Mesendoderm (in vitro differentiated cells): ENCODE results near the gene CST11.

Source experiments
- DNase-seq: peaks from one replicate; pipeline ENCODE4 v3.0.0; 2013
- H2AK5ac ChIP-seq: 2 replicates; pipeline ENCODE4 v1.6.1; 2013; ENCODE audit warnings: low read length, inconsistent platforms
- H2BK120ac ChIP-seq: 2 replicates; pipeline ENCODE4 v1.6.1; 2013; ENCODE audit warnings: low read depth, mild to moderate bottlenecking, low read length, moderate library complexity, mixed read lengths
- H2BK15ac ChIP-seq: replicated peaks from 2 replicates; pipeline ENCODE4 v1.6.1; 2013; ENCODE audit warnings: low read depth, mild to moderate bottlenecking, moderate library complexity
- H2BK5ac ChIP-seq: 2 replicates; pipeline ENCODE4 v1.6.1; 2013; ENCODE audit warnings: low read length, inconsistent platforms
- H3K18ac ChIP-seq: 2 replicates; pipeline ENCODE4 v1.6.1; 2013; ENCODE audit warnings: mild to moderate bottlenecking, low read length, mixed read lengths
- H3K23ac ChIP-seq: one replicate; pipeline ENCODE4 v1.6.1; 2013; ENCODE audit warnings: low read length
- H3K27ac ChIP-seq: 2 replicates; pipeline ENCODE4 v1.5.1; 2013; ENCODE audit warnings: low read depth, mild to moderate bottlenecking, inconsistent platforms, low read length, moderate library complexity
- H3K27me3 ChIP-seq: 2 replicates; pipeline ENCODE4 v1.6.1; 2013; ENCODE audit warnings: low read length, control low read depth, mild to moderate bottlenecking, inconsistent platforms; ENCODE audit not compliant: insufficient read depth, poor library complexity
- H3K36me3 ChIP-seq: 2 replicates; pipeline ENCODE4 v1.6.1; 2013; ENCODE audit warnings: low read length, inconsistent platforms; ENCODE audit not compliant: control insufficient read depth, insufficient read depth
- H3K4ac ChIP-seq: one replicate; pipeline ENCODE4 v1.6.1; 2013; ENCODE audit warnings: low read depth, mild to moderate bottlenecking, low read length, moderate library complexity
- H3K4me1 ChIP-seq: 2 replicates; pipeline ENCODE4 v1.6.1; 2013; ENCODE audit warnings: low read depth, low read length, inconsistent platforms; ENCODE audit not compliant: control insufficient read depth
- H3K4me2 ChIP-seq: 2 replicates; pipeline ENCODE4 v1.6.1; 2013; ENCODE audit warnings: low read length
- H3K4me3 ChIP-seq: 2 replicates; pipeline ENCODE4 v1.5.1; 2013; ENCODE audit warnings: mild to moderate bottlenecking, low read length
- H3K56ac ChIP-seq: one replicate; pipeline ENCODE4 v1.6.1; 2013; ENCODE audit warnings: low read length
- H3K79me1 ChIP-seq: 2 replicates; pipeline ENCODE4 v1.6.1; 2013; ENCODE audit warnings: low read length, inconsistent platforms
- H3K79me2 ChIP-seq: 2 replicates; pipeline ENCODE4 v1.6.1; 2013; ENCODE audit warnings: mild to moderate bottlenecking, low read length; ENCODE audit not compliant: control insufficient read depth, insufficient read depth
- H3K9ac ChIP-seq: 2 replicates; pipeline ENCODE4 v1.6.1; 2013; ENCODE audit warnings: low read length, inconsistent platforms
- H4K5ac ChIP-seq: one replicate; pipeline ENCODE4 v1.6.1; 2013; ENCODE audit warnings: low read length
- H4K8ac ChIP-seq: one replicate; pipeline ENCODE4 v1.6.1; 2013; ENCODE audit warnings: low read depth, mild to moderate bottlenecking, control low read depth, low read length, moderate library complexity
- WGBS: extraction: QIAGEN DNeasy Blood & Tissue Kit; methylation state at CpG from one replicate; pipeline ENCODE4 v1.1.7; 2013; ENCODE audit warnings: low lambda C conversion rate, missing lambda C conversion rate; ENCODE audit not compliant: insufficient coverage; ENCODE audit errors: extremely low coverage; 5-methylcytosine and 5-hydroxymethylcytosine counted together

CST11 gene

DNA sequence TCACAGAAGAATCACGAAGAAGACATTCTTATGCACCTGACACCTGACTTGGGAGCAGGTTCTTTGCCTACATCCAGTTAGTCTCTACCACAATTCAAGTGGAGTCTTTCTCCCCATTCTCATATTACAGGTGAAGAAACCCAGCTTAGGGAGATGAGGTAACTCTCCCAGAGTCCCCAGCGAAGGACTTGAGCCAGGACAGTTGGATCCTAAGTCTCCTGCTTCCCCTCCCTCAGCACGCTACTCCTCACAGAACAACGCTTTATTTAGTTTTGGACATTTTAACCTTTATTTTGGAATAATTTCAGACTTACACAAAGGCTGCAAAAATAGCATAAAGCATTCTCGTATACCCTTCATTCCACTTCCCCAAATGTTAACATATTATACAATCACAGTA is 14.0 kb downstream of the CST11 start:
- no peak overlapping the region for H2BK15ac ChIP-seq
- H3K4me2 ChIP-seq: no peak overlapping the region
- no peak overlapping the region for H3K27ac ChIP-seq
- H3K27me3 ChIP-seq: no peaks in the 10 kb centered on the region
- no peak for DNase-seq
- H3K18ac ChIP-seq: no peak overlapping the region
- H3K36me3 ChIP-seq: no peaks in the 10 kb centered on the region
- H3K23ac ChIP-seq: no peak overlapping the region
- no peaks in the 10 kb centered on the region for H3K79me2 ChIP-seq
- no peak overlapping the region for H3K56ac ChIP-seq
- H3K4me3 ChIP-seq: no peak overlapping the region
- no peak overlapping the region for H2AK5ac ChIP-seq
- no peak overlapping the region for H4K8ac ChIP-seq
- H2BK5ac ChIP-seq: no peak overlapping the region
- no peak overlapping the region for H2BK120ac ChIP-seq
- H3K9ac ChIP-seq: no peak overlapping the region
- no peaks in the 10 kb centered on the region for H3K4me1 ChIP-seq
- H4K5ac ChIP-seq: no peak overlapping the region
- no CpG with 5 or more reads among the region's 5 CpGs for WGBS
- H3K79me1 ChIP-seq: no peaks in the 10 kb centered on the region
- no peak overlapping the region for H3K4ac ChIP-seq

DNA sequence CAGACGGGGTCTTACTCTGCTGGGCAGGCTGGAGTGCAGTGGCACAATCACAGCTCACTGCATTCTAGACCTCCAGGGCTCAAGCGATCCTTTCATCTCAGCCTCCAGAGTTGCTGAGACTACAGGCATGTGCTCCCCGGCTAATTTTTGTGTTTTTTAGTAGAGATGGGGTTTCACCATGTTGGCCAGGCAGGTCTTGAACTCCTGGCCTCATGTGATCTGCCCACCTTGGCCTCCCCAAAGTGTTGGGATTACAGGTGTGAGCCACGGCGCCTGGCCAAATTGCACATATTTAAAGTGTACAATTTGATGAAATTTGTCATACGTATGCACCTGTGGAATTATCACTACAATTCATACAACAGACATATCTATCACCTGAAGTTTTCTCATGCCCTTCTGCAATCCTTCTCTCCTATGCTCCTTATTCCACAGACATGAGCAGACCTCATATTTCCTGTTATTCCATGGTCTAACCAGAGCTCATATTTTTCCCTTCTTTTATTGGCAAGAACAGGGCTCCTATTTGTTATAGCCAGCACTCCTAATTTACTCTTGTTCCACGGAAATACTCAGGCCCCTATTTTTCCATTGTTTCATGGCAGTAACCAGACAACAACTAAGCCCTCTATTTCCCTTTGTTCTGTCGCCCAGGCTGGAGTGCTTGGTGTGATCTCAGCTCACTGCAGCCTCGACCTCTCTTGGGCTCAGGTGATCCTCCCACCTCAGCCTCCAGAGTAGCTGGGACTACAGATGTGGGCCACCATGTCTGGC is 15.4 kb downstream of the CST11 start:
- no peak overlapping the region for H2BK120ac ChIP-seq
- H4K5ac ChIP-seq: no peak overlapping the region
- no peak overlapping the region for H3K56ac ChIP-seq
- H2BK5ac ChIP-seq: no peak overlapping the region
- H3K27me3 ChIP-seq: no peaks in the 10 kb centered on the region
- no peaks in the 10 kb centered on the region for H3K4me1 ChIP-seq
- no peak overlapping the region for H3K9ac ChIP-seq
- no peak overlapping the region for H3K4me2 ChIP-seq
- no peaks in the 10 kb centered on the region for H3K36me3 ChIP-seq
- no CpG with 5 or more reads among the region's 9 CpGs for WGBS
- H3K27ac ChIP-seq: no peak overlapping the region
- no peak overlapping the region for H2AK5ac ChIP-seq
- H3K18ac ChIP-seq: no peak overlapping the region
- H3K4ac ChIP-seq: no peak overlapping the region
- H2BK15ac ChIP-seq: no peak overlapping the region
- no peaks in the 10 kb centered on the region for H3K79me1 ChIP-seq
- no peak overlapping the region for H3K23ac ChIP-seq
- no peak overlapping the region for H3K4me3 ChIP-seq
- H3K79me2 ChIP-seq: no peaks in the 10 kb centered on the region
- no peak overlapping the region for H4K8ac ChIP-seq
- DNase-seq: no peak

DNA sequence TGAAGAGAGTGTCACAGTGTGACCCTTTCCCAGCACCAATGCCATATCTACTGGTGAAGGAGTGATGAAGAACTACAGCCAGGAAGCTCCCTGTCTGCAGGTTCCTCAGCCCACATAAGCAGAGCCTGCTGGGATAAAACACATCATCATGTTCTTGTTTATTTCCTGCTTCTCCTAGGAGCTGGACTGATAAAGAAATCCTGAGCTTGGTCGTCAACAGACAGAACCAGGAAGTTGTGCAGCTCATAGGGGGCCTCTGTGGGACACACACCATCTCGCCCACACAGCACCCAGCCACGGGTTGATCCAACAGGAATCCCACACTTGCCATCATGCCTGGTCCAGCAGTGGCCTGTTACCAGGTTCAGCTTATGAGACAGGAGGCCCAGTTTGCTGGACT is 16.0 kb downstream of the CST11 start:
- no peak overlapping the region for H3K27ac ChIP-seq
- H3K36me3 ChIP-seq: no peaks in the 10 kb centered on the region
- no peak overlapping the region for H4K8ac ChIP-seq
- no peak for DNase-seq
- H3K56ac ChIP-seq: no peak overlapping the region
- no peak overlapping the region for H2AK5ac ChIP-seq
- H3K4me2 ChIP-seq: no peak overlapping the region
- no peak overlapping the region for H2BK15ac ChIP-seq
- WGBS: no CpG with 5 or more reads among the region's 3 CpGs
- H3K4ac ChIP-seq: no peak overlapping the region
- no peaks in the 10 kb centered on the region for H3K79me2 ChIP-seq
- H3K4me1 ChIP-seq: no peaks in the 10 kb centered on the region
- no peak overlapping the region for H3K4me3 ChIP-seq
- H2BK120ac ChIP-seq: no peak overlapping the region
- H3K79me1 ChIP-seq: no peaks in the 10 kb centered on the region
- no peak overlapping the region for H3K9ac ChIP-seq
- H3K18ac ChIP-seq: no peak overlapping the region
- no peak overlapping the region for H2BK5ac ChIP-seq
- H4K5ac ChIP-seq: no peak overlapping the region
- H3K23ac ChIP-seq: no peak overlapping the region
- no peaks in the 10 kb centered on the region for H3K27me3 ChIP-seq

DNA sequence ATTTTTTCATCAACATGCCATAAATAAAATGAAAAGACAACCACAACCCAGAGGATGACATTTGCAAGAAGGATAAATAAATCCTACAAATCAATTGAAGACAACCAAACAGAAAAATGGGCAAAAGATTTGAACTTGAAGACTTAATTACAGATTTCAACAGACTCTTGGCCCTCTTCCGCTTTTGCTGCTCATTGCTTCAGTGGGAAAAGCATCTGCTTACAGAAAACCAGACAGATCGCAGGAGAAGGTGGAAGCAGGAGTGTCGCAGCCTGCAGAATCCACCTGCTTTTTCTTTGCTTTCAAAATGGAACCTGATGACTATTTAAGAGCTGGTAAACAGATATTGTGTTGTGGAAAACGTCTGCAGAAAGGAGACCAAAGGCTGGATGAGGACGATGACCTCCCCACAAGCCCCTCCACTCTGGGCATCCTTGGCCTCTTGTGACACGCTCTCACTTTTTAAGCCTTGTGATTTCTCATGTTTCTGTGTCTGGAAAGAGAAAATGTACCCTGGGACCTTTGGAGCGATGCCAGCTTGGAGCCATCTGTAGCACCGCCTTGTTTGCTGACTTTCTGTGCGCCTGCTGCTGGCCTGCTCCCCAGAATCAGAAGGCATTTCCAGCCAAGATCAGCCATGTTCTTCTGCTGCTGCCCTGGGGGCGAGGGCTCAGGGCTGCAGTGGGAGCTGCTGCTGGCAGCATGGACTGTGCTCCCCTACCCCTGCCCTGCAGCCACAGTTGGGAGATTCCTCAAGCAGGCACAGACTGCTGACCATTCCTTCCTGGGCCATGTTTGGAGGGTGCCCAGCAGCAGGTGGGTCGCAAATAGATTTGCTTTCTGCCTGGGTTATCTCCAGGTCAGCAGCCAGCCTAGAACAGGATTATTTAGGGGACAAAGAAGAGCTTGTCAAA is 16.8 kb downstream of the CST11 start:
- Histone ChIP-seq H4K8ac (no peak overlapping the region), H3K36me3 (no peaks in the 10 kb centered on the region), H3K18ac (no peak overlapping the region), H3K4me3 (no peak overlapping the region), H3K27me3 (no peaks in the 10 kb centered on the region), H2BK120ac (no peak overlapping the region), H2AK5ac (no peak overlapping the region), H3K9ac (no peak overlapping the region), H4K5ac (no peak overlapping the region), H3K4ac (no peak overlapping the region), H2BK15ac (no peak overlapping the region), H3K79me2 (no peaks in the 10 kb centered on the region), H2BK5ac (no peak overlapping the region), H3K23ac (no peak overlapping the region), H3K56ac (no peak overlapping the region), H3K27ac (no peak overlapping the region), H3K4me1 (no peaks in the 10 kb centered on the region), H3K4me2 (no peak overlapping the region), H3K79me1 (no peaks in the 10 kb centered on the region)
- no peak for DNase-seq
- WGBS: no CpG with 5 or more reads among the region's 11 CpGs

DNA sequence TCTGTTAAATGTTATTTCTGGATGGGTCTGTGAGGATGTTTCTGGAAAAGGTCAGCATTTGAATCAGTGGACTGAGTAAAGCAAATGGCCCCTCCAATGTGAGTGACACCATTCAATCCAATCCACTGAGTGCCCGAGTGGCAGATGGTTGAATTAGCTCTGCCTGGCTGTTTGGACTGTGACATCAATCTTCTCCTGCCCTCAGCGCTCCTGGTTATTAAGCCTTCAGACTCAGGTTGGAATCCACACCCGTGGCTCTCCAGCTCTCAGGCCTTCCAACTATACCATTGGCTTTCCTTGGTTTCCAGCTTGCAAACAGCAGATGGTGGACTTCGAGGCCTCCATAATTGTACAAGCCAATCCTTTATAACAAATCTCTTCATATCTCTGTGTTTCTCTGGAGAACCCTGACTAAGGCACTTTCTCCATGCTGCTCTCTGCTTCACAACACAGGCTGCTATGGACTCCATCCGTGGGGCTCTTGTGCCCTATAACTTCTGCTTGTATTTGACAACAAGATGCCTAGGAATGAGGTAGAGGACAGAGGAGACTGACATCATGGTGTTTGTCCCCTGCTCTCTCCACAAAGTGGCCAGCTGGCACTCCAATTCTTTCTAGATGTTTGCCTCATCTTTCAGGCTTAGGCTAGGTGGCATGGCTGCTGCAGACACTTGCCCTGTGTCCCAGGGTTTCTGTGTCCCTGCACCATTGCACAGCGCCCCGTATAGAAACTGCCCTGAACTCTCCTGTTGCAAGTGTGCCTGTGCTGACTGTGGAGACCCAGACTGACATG is 18.0 kb downstream of the CST11 start:
- Histone ChIP-seq H2BK120ac (no peak overlapping the region), H3K9ac (no peak overlapping the region), H3K79me1 (no peaks in the 10 kb centered on the region), H2AK5ac (no peak overlapping the region), H3K36me3 (no peaks in the 10 kb centered on the region), H2BK15ac (no peak overlapping the region), H3K4me3 (no peak overlapping the region), H3K4me2 (no peak overlapping the region), H3K23ac (no peak overlapping the region), H3K4ac (no peak overlapping the region), H2BK5ac (no peak overlapping the region), H3K27me3 (no peaks in the 10 kb centered on the region), H3K56ac (no peak overlapping the region), H3K18ac (no peak overlapping the region), H3K27ac (no peak overlapping the region), H3K4me1 (no peaks in the 10 kb centered on the region), H4K5ac (no peak overlapping the region), H4K8ac (no peak overlapping the region), H3K79me2 (no peaks in the 10 kb centered on the region)
- DNase-seq: no peak
- WGBS: no CpG with 5 or more reads among the region's 7 CpGs
